H1 (cell line): ENCODE results near the gene RPRML. TPM values are rescaled to one million over a fixed set of nuclear protein-coding genes. Genes with fewer than 3 reads are reported as not detected.
A peak's percentile ranks its signal among the peaks of the same experiment; 100 is the strongest.

Experiments
- CTCF ChIA-PET: fragments of 300-600 bp; sonication (Branson Sonifier 250); formaldehyde crosslinking; loops from one replicate; lab custom pipeline; 2021; ENCODE audit not compliant: partially characterized antibody; lab: Charles Lee
- POLR2A ChIA-PET: fragments of 300-600 bp; sonication (Branson Sonifier 250); formaldehyde crosslinking; loops from one replicate; lab custom pipeline; 2021; ENCODE audit warnings: inconsistent platforms; ENCODE audit not compliant: partially characterized antibody; lab: Charles Lee
- DNase-seq, 2 experiments: peaks; one replicate each; pipeline versions ENCODE4 v3.0.0 to v3.0.0-alpha.2; 2010 to 2022; ENCODE audit warnings: low spot score in 2 of 2, low read depth in 1 of 2, mixed read lengths in 1 of 2
- FAIRE-seq: peaks from 2 replicates; lab custom pipeline; 2011; peaks lifted over from hg19 to GRCh38; lab: Jason Lieb, UNC
- H2AFZ ChIP-seq: 2 replicates; pipeline ENCODE4 v1.8.1; 2012; ENCODE audit warnings: low read length, inconsistent platforms
- H2AK5ac ChIP-seq: 2 replicates; pipeline ENCODE4 v1.6.1; 2013; ENCODE audit warnings: low read depth, low read length
- H2BK120ac ChIP-seq: replicated peaks from 2 replicates; pipeline ENCODE3; 2013; ENCODE audit warnings: low read depth, low read length, inconsistent platforms
- H2BK12ac ChIP-seq: 2 replicates; pipeline ENCODE4 v1.6.1; 2013; ENCODE audit warnings: low read depth, low read length
- H2BK15ac ChIP-seq: 2 replicates; pipeline ENCODE4 v1.6.1; 2013; ENCODE audit warnings: low read length
- H2BK20ac ChIP-seq: 2 replicates; pipeline ENCODE4 v1.6.1; 2013; ENCODE audit warnings: low read length
- H2BK5ac ChIP-seq: 2 replicates; pipeline ENCODE4 v1.6.1; 2013; ENCODE audit warnings: low read depth, low read length
- H3K14ac ChIP-seq: 2 replicates; pipeline ENCODE4 v1.6.1; 2013; ENCODE audit warnings: inconsistent platforms; ENCODE audit not compliant: insufficient read length
- H3K18ac ChIP-seq: 2 replicates; pipeline ENCODE4 v1.6.1; 2013; ENCODE audit warnings: low read length; ENCODE audit errors: extremely low read depth
- H3K23ac ChIP-seq: 2 replicates; pipeline ENCODE4 v1.6.1; 2013; ENCODE audit warnings: inconsistent platforms; ENCODE audit not compliant: insufficient read length
- H3K23me2 ChIP-seq: 2 replicates; pipeline ENCODE4 v1.6.1; 2013; ENCODE audit warnings: low read depth, low read length
- H3K27ac ChIP-seq: 2 replicates; pipeline ENCODE4 v1.6.1; 2011; ENCODE audit warnings: low read depth, low read length, inconsistent platforms
- H3K27me3 ChIP-seq, 4 experiments: replicated peaks in 1 of 4; 1 replicate in 1 of 4; 2 replicates in 3 of 4; pipeline versions ENCODE4 v1.6.1 to v1.8.1; 2011 to 2013; ENCODE audit warnings: low read length in 3 of 4, mild to moderate bottlenecking in 3 of 4, inconsistent platforms in 2 of 4, mixed read lengths in 2 of 4, moderate library complexity in 1 of 4; ENCODE audit not compliant: control insufficient read depth in 3 of 4, insufficient read depth in 3 of 4; ENCODE audit errors: extremely low read depth in 1 of 4
- H3K36me3 ChIP-seq, 4 experiments: 2 replicates each; pipeline versions ENCODE4 v1.6.1 to v1.8.1; 2011 to 2013; ENCODE audit warnings: mild to moderate bottlenecking in 4 of 4, low read length in 3 of 4, moderate library complexity in 2 of 4, control low read depth in 1 of 4, inconsistent platforms in 1 of 4; ENCODE audit not compliant: insufficient read depth in 4 of 4, control insufficient read depth in 2 of 4
- H3K4ac ChIP-seq: replicated peaks from 2 replicates; pipeline ENCODE3; 2013; ENCODE audit warnings: low read length, low read depth, mixed read lengths, inconsistent platforms; ENCODE audit not compliant: insufficient read length
- H3K4me1 ChIP-seq, 4 experiments: replicated peaks in 1 of 4; 1 replicate in 1 of 4; 2 replicates in 3 of 4; pipeline versions ENCODE4 v1.6.1 to v1.8.1; 2011 to 2013; ENCODE audit warnings: low read length in 3 of 4, inconsistent platforms in 2 of 4, mixed read lengths in 1 of 4; ENCODE audit not compliant: insufficient read depth in 4 of 4, control insufficient read depth in 3 of 4
- H3K4me2 ChIP-seq, 2 experiments: 2 replicates each; pipeline versions ENCODE4 v1.6.1 to v1.8.1; 2011 to 2013; ENCODE audit warnings: low read depth in 2 of 2, low read length in 2 of 2, control low read depth in 1 of 2, inconsistent platforms in 1 of 2, mild to moderate bottlenecking in 1 of 2; ENCODE audit not compliant: insufficient read depth in 1 of 2
- H3K4me3 ChIP-seq, 4 experiments: fragments of 200-600, 300-600 bp in 1 of 4; sonication (generic), shearing (Covaris generic), sonication (Bioruptor Twin) in 1 of 4; 2 replicates each; pipeline versions ENCODE4 v1.5.1 to v1.8.1; 2011 to 2016; ENCODE audit warnings: low read length in 4 of 4, low read depth in 3 of 4, control low read depth in 2 of 4, inconsistent platforms in 2 of 4, mild to moderate bottlenecking in 2 of 4, mixed read lengths in 1 of 4, moderate library complexity in 1 of 4; ENCODE audit not compliant: insufficient read depth in 2 of 4; ENCODE audit errors: extremely low read depth in 1 of 4
- H3K56ac ChIP-seq: replicated peaks from 2 replicates; pipeline ENCODE3; 2013; ENCODE audit warnings: low read depth, mild to moderate bottlenecking, mixed read lengths, low read length, inconsistent platforms; ENCODE audit not compliant: insufficient read length
- H3K79me1 ChIP-seq: 2 replicates; pipeline ENCODE4 v1.6.1; 2013; ENCODE audit warnings: low read depth, low read length, control low read depth
- H3K79me2 ChIP-seq, 2 experiments: 2 replicates each; pipeline versions ENCODE4 v1.6.1 to v1.8.1; 2012 to 2013; ENCODE audit warnings: low read length in 2 of 2, mild to moderate bottlenecking in 2 of 2, inconsistent platforms in 1 of 2; ENCODE audit not compliant: insufficient read depth in 2 of 2, control insufficient read depth in 1 of 2
- H3K9ac ChIP-seq, 4 experiments: replicated peaks in 1 of 4; 1 replicate in 1 of 4; 2 replicates in 3 of 4; pipeline versions ENCODE4 v1.6.1 to v1.8.1; 2011 to 2013; ENCODE audit warnings: low read depth in 3 of 4, low read length in 3 of 4, control low read depth in 2 of 4, mild to moderate bottlenecking in 2 of 4, moderate library complexity in 2 of 4, inconsistent platforms in 1 of 4; ENCODE audit errors: extremely low read depth in 1 of 4
- H3K9me3 ChIP-seq, 2 experiments: 2 replicates each; pipeline versions ENCODE4 v1.6.1 to v1.8.1; 2012 to 2013; ENCODE audit warnings: mild to moderate bottlenecking in 2 of 2, moderate library complexity in 2 of 2, control low read depth in 1 of 2, inconsistent platforms in 1 of 2, low read depth in 1 of 2, low read length in 1 of 2, mixed read lengths in 1 of 2; ENCODE audit not compliant: insufficient read depth in 2 of 2
- H4K20me1 ChIP-seq, 2 experiments: replicated peaks in 1 of 2; 2 replicates each; pipeline versions ENCODE3 to v1.8.1; 2011 to 2013; ENCODE audit warnings: inconsistent platforms in 2 of 2, low read length in 2 of 2, mild to moderate bottlenecking in 1 of 2; ENCODE audit not compliant: insufficient read depth in 2 of 2, control insufficient read depth in 1 of 2
- H4K5ac ChIP-seq: 2 replicates; pipeline ENCODE4 v1.6.1; 2013; ENCODE audit warnings: low read length, low read depth, mixed read lengths, inconsistent platforms; ENCODE audit not compliant: insufficient read length
- H4K8ac ChIP-seq: 2 replicates; pipeline ENCODE4 v1.8.0; 2013; ENCODE audit warnings: mild to moderate bottlenecking, moderate library complexity, low read length, inconsistent platforms; ENCODE audit not compliant: insufficient read depth; ENCODE audit errors: extremely low read depth
- H4K91ac ChIP-seq: replicated peaks from 2 replicates; pipeline ENCODE3; 2013; ENCODE audit warnings: low read length, mixed read lengths, inconsistent platforms; ENCODE audit not compliant: insufficient read length
- CEBPB ChIP-seq: IDR thresholded peaks from 2 replicates; pipeline ENCODE4 v1.6.1; 2012; ENCODE audit warnings: low read depth, low read length
- CTCF ChIP-seq, 3 experiments: IDR thresholded peaks; 1 replicate in 2 of 3; 2 replicates in 1 of 3; pipeline versions ENCODE4 v1.5.1 to v1.6.1; 2011; ENCODE audit warnings: low read length in 3 of 3, mild to moderate bottlenecking in 3 of 3, inconsistent platforms in 2 of 3, low read depth in 1 of 3, moderate library complexity in 1 of 3; ENCODE audit not compliant: insufficient read depth in 1 of 3; ENCODE audit errors: control extremely low read depth in 1 of 3
- RAD21 ChIP-seq, 2 experiments: IDR thresholded peaks in 1 of 2; conservative IDR thresholded peaks in 1 of 2; 2 replicates each; pipeline ENCODE4 v1.6.1; 2011; ENCODE audit warnings: low read depth in 2 of 2, low read length in 2 of 2, improper control_type of control experiment in 1 of 2, inconsistent platforms in 1 of 2, mild to moderate bottlenecking in 1 of 2, moderate library complexity in 1 of 2
- SIRT6 ChIP-seq: IDR thresholded peaks from one replicate; pipeline ENCODE4 v1.7.1; 2012; ENCODE audit warnings: low read length, inconsistent platforms
- WGBS, 2 experiments: shearing (Covaris generic) in 1 of 2; methylation state at CpG; one replicate each; pipeline versions ENCODE4 v1.1.6 to v1.1.7; 2013 to 2015; ENCODE audit warnings: low lambda C conversion rate in 2 of 2, mixed read lengths in 2 of 2, inconsistent platforms in 1 of 2, low coverage in 1 of 2, missing lambda C conversion rate in 1 of 2; ENCODE audit not compliant: insufficient replicate concordance in 2 of 2, insufficient coverage in 1 of 2, insufficient read length in 1 of 2; ENCODE audit errors: extremely low coverage in 1 of 2, missing lambda C conversion rate in 1 of 2; 5-methylcytosine and 5-hydroxymethylcytosine counted together
- polyA plus RNA-seq, 7 experiments: library from polyadenylated mRNA; depleted of rRNA in 3 of 7; stranded (reverse) in 5 of 7; unstranded in 2 of 7; fragments of >200 nt in 5 of 7; fragments of 200-250 nt in 2 of 7; gene quantifications; 1 replicate in 5 of 7; 2 replicates in 1 of 7; 4 replicates in 1 of 7; pipeline versions ENCODE4 v1.2.1 to v1.2.3, GENCODE V29; 2011 to 2013; ENCODE audit warnings: missing spikeins in 2 of 7, mixed read lengths in 2 of 7
- total RNA-seq: library from RNA; stranded (reverse); fragmentation: NEBNext Ultra II Directional; extraction: Animal tissue kit (Norgen Biotek cat#: 25700); gene quantifications from 2 replicates; pipeline ENCODE4 v1.2.1, GENCODE V29; 2021

RPRML gene
- total and polyA plus RNA-seq, 2 of the 8 experiments (the other 6 are each of a cell fraction or from before 2014, with no cell fraction given): 3.5 to 5.5 TPM

GRCh38 chr17:46942441-46943217, 36.4 kb downstream of the RPRML start:
- FAIRE-seq: peak; percentile 82
- H2AK5ac ChIP-seq: no peak overlapping the region
- H2AFZ ChIP-seq: no peak overlapping the region
- H3K14ac ChIP-seq: no peak overlapping the region
- H4K5ac ChIP-seq: no peak overlapping the region
- no peak overlapping the region for H2BK120ac ChIP-seq
- H4K91ac ChIP-seq: no peak overlapping the region
- H3K4ac ChIP-seq: no peak overlapping the region
- peak overlapping the region; percentile 83; the same call in 1 of the 2 replicates for H2BK15ac ChIP-seq
- H3K27ac ChIP-seq: no peak overlapping the region
- POLR2A ChIA-PET: interaction anchor here (0.7 to 3.8 kb wide), 17 partner anchors 9 to 117 kb away, joined by 3 to 24 read pairs (median 3); partner anchors contain the start of genes RPRML and WNT9B
- CTCF ChIA-PET: interaction anchor here (0.7 to 10.0 kb wide), 64 partner anchors 8 to 1103 kb away, joined by 3 to 154 read pairs (median 6); no protein-coding TSS in a partner anchor
- H3K56ac ChIP-seq: no peak overlapping the region
- no peaks in the 10 kb centered on the region for H3K79me1 ChIP-seq
- no peaks in the 10 kb centered on the region for H4K20me1 ChIP-seq
- no peak overlapping the region for H2BK20ac ChIP-seq
- no peak overlapping the region for H4K8ac ChIP-seq
- H3K9ac ChIP-seq: no peak overlapping the region
- H3K9me3 ChIP-seq: no peaks in the 10 kb centered on the region
- no peak overlapping the region for H2BK12ac ChIP-seq
- no peak overlapping the region for H3K18ac ChIP-seq
- WGBS, 2 experiments: 70% methylated on average over 10 of the region's 10 CpGs; no CpG with 5 or more reads in 1 of the 2 experiments
- no peaks in the 10 kb centered on the region for H3K23me2 ChIP-seq
- peak; percentile 50; the same call in 1 of the 2 replicates for TF ChIP-seq CEBPB
- no peak for TF ChIP-seq SIRT6
- peak; percentile 94 to 95 for TF ChIP-seq RAD21 (IDR thresholded peaks at IDR 0.05 in 1 of 2, conservative IDR thresholded peaks at IDR 0.05 in 1 of 2; ENCODE audit: low read depth in 2 of 2, low read length in 2 of 2)
- peak; percentile 88 to 96 (median 89) for TF ChIP-seq CTCF (IDR thresholded peaks at IDR 0.05; ENCODE audit: control extremely low read depth in 1 of 3, insufficient read depth in 1 of 3, low read depth in 1 of 3, low read length in 3 of 3)
- TF ChIP-seq, all 59 proteins: peak for 3
- Histone ChIP-seq H3K4me1 (peaks cover 6 to 16% (median 9%) of the 10 kb centered on the region in 4 experiments), H3K23ac (no peak overlapping the region), H3K79me2 (no peaks in the 10 kb centered on the region), H3K4me2 (no peak overlapping the region), H3K27me3 (no peaks in the 10 kb centered on the region), H3K4me3 (no peak overlapping the region), H3K36me3 (peaks cover 9 to 21% (median 13%) of the 10 kb centered on the region in 4 experiments; a peak in 5 of 8 replicates), H2BK5ac (no peak overlapping the region)
- peak; percentile 66 to 91 for DNase-seq
